Ishikawa (cell line): ENCODE results near the gene ALOX5.

Source experiments
- CEBPB ChIP-seq: IDR thresholded peaks from 2 replicates; pipeline ENCODE4 v1.6.1; 2012
- CREB1 ChIP-seq: IDR thresholded peaks from 2 replicates; pipeline ENCODE4 v1.6.1; 2012; ENCODE audit warnings: low read depth
- EGR1 ChIP-seq: IDR thresholded peaks from 2 replicates; pipeline ENCODE4 v1.6.1; 2012
- EP300 ChIP-seq: IDR thresholded peaks from 2 replicates; pipeline ENCODE4 v1.6.1; 2012; ENCODE audit warnings: borderline replicate concordance
- FOXM1 ChIP-seq: IDR thresholded peaks from 2 replicates; pipeline ENCODE4 v1.6.1; 2012; ENCODE audit warnings: low read depth, borderline replicate concordance
- NFIC ChIP-seq: IDR thresholded peaks from 2 replicates; pipeline ENCODE4 v1.6.1; 2012
- RAD21 ChIP-seq: IDR thresholded peaks from 2 replicates; pipeline ENCODE4 v1.6.1; 2012; ENCODE audit warnings: low read depth
- TAF1 ChIP-seq: IDR thresholded peaks from 2 replicates; pipeline ENCODE4 v1.6.1; 2012; ENCODE audit warnings: low read depth, mild to moderate bottlenecking
- TCF12 ChIP-seq: IDR thresholded peaks from 2 replicates; pipeline ENCODE4 v1.6.1; 2012; ENCODE audit warnings: low read depth
- TEAD4 ChIP-seq: IDR thresholded peaks from 2 replicates; pipeline ENCODE4 v1.6.1; 2012
- YY1 ChIP-seq: IDR thresholded peaks from 2 replicates; pipeline ENCODE4 v1.6.1; 2012; ENCODE audit warnings: low read depth
- ZBTB7A ChIP-seq: IDR thresholded peaks from 2 replicates; pipeline ENCODE4 v1.6.1; 2012; ENCODE audit warnings: low read depth
- TF ChIP-seq, protein P1 (sequence below): IDR thresholded peaks from 2 replicates; pipeline ENCODE4 v1.6.1; 2012
- TF ChIP-seq, protein P2 (sequence below): IDR thresholded peaks from 2 replicates; pipeline ENCODE4 v1.6.1; 2012
- TF ChIP-seq, protein P3 (sequence below): IDR thresholded peaks from 2 replicates; pipeline ENCODE4 v1.6.1; 2012; ENCODE audit warnings: low read depth, mild to moderate bottlenecking

The ALOX5 gene

DNA sequence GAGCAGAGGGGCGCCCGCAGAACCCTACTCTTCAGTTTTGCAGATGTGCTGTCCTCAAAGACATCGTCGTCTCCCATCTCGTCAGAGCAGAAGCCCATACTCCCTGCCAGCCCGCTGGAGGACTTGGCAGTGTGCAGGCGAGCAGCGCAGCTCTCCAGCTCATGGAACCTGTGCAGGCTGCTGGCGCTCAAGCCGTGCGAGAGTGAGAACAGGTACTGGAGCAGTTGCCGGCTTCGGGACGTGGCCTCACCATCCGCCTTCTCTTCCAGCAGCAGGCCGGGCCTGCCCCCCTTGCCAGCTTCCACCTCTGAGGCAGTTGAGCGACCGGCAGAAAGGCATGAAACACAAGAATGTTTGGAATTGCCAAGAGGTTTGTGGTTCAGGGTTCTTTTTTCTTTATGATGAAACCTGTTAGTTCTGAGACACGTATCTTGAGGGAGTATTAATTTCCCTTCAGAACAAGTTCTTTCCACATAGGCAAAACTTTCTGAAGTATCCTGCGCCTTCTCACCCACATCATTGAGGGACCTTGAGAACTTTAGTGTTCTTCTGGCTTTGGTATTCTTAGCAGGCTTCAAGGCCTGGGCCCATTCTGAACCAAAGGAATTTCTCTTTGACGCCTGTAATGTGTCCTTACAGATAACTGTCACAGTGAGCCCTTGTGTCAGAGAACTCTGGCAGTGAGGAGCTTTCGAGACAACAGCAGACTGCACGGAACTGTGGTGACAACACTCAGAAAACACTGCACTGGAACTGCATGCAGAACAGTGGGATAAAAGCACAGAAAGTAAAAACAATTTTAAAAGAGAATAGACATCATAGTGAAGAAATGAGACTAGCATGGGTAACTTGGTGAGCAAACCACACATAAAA is 89.5 kb downstream of the ALOX5 start:
- TF ChIP-seq RAD21 (no peak), TEAD4 (no peak), ZBTB7A (no peak), EP300 (no peak), NFIC (no peak), EGR1 (no peak), FOXM1 (no peak), TCF12 (no peak), YY1 (no peak), CEBPB (no peak), CREB1 (no peak), TAF1 (no peak)
- TF ChIP-seq, protein P1, sequence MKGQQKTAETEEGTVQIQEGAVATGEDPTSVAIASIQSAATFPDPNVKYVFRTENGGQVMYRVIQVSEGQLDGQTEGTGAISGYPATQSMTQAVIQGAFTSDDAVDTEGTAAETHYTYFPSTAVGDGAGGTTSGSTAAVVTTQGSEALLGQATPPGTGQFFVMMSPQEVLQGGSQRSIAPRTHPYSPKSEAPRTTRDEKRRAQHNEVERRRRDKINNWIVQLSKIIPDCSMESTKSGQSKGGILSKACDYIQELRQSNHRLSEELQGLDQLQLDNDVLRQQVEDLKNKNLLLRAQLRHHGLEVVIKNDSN = no peak
- TF ChIP-seq, protein P2, sequence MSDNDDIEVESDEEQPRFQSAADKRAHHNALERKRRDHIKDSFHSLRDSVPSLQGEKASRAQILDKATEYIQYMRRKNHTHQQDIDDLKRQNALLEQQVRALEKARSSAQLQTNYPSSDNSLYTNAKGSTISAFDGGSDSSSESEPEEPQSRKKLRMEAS = no peak

DNA sequence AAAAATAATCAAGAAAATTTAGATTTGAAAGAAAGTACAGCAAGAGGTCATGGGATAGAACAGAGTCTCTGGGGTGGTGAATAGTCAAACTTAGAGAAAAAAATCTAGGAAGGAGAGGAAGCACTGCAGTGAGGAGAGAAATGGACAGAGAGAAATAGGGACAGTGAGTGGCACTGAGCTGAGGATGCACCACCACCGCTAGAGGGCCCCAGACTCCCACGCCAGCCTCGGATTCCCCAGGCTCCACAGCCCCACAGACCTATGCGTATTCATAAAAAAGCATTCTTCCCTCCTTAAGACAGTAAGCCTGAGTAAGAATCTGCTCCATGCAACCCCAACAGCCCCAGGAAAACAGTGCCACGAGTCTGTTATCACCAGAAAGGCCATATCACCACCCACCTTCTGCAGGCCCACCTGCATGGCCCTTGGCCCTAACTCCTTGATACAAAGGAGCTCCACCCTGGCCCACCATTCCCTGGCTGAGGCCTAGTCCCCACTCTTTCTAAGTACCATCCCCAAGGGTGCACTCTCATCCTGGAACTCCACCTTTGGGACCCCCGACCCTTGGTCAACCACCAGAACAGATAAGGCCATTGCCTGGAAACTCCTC is 91.0 kb downstream of the ALOX5 start:
- TF ChIP-seq FOXM1 (no peak), RAD21 (peak; percentile 93)

DNA sequence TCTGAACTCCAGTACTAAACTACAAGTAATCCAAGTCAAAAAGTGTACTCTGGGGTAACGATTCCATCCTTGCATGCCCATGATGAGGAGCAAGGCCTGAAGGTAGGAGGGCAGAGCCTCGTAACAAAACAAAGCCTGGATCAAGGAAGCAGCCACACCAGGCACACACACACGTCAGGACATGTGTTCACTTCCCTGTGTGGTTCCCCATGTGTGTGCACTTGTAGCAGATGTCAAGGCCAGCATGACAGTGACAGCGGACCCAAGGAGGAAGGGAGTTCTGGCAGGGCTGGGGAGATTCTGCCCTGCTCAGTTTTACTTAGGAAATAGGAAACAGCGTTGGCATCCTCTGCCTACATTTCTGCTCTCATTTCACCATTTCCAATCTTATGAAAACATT is 92.8 kb downstream of the ALOX5 start:
- TF ChIP-seq EGR1 (no peak), ZBTB7A (no peak)

DNA sequence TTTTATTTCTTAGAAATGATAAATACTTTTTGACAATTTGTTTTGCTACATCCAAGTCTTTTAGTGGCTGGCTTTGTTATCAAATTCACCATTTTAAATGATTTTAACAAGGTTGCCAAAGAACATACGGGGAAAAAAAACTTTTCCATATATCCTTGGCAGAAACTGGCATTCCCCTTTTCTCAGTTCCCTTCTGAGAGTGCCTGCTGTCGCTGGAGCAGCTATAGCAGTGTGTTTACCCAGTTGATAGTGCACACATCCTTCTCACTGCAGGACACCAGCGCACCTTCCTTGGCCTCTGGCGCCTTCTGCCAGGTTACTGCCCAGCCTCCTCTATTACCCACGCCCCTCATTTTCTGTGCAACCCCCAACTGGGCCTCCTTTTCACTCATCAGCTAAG is 94.1 kb downstream of the ALOX5 start:
- TF ChIP-seq FOXM1 (no peak), CREB1 (no peak), YY1 (no peak), EGR1 (no peak), NFIC (no peak)
- TF ChIP-seq, protein P3, sequence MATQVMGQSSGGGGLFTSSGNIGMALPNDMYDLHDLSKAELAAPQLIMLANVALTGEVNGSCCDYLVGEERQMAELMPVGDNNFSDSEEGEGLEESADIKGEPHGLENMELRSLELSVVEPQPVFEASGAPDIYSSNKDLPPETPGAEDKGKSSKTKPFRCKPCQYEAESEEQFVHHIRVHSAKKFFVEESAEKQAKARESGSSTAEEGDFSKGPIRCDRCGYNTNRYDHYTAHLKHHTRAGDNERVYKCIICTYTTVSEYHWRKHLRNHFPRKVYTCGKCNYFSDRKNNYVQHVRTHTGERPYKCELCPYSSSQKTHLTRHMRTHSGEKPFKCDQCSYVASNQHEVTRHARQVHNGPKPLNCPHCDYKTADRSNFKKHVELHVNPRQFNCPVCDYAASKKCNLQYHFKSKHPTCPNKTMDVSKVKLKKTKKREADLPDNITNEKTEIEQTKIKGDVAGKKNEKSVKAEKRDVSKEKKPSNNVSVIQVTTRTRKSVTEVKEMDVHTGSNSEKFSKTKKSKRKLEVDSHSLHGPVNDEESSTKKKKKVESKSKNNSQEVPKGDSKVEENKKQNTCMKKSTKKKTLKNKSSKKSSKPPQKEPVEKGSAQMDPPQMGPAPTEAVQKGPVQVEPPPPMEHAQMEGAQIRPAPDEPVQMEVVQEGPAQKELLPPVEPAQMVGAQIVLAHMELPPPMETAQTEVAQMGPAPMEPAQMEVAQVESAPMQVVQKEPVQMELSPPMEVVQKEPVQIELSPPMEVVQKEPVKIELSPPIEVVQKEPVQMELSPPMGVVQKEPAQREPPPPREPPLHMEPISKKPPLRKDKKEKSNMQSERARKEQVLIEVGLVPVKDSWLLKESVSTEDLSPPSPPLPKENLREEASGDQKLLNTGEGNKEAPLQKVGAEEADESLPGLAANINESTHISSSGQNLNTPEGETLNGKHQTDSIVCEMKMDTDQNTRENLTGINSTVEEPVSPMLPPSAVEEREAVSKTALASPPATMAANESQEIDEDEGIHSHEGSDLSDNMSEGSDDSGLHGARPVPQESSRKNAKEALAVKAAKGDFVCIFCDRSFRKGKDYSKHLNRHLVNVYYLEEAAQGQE = no peak

DNA sequence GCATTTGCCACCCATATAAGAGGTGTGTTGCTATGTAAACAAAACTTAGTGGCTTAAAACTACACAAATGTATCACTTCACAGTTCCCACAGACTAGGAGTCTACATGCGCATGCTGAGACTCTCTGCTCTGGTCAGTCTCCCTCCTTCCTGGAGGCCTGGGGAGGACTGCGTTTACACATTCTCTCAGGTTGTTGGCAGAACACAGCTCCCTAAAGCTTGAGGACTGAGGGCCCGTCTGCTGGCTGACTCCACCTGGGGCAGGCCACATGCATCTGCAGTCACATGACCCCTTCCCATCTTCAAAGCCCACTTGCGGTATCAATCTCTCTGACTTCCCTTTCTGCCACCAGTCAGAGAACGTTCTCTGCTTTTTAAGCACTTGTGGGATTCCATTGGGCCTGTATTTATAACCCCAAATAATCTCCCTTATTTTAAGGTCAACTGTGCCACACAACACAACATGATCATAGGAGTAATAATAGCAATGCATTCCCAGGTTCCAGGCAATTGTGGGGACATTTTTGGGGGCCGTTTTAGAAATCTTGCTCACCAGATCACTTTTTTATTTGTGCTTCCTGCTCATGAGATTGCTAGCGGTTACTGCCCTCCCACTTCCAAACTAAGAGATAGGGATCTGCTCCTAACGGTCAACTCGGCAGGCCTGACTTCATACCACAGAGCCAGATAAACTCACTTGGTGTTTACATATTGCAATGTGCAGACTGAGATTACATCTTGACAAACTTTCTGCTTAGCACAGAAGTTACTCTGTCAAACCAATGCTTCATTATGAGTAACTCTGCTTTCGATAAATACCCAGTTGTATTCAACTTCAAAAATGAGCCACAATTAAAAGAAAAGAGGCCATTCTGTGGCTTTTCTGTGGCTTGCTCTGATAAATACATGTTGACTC is 96.3 kb downstream of the ALOX5 start:
- no peak for TF ChIP-seq TCF12
- TF ChIP-seq, protein P1 = no peak
- TF ChIP-seq, protein P2 = no peak
- no peak for TF ChIP-seq NFIC

DNA sequence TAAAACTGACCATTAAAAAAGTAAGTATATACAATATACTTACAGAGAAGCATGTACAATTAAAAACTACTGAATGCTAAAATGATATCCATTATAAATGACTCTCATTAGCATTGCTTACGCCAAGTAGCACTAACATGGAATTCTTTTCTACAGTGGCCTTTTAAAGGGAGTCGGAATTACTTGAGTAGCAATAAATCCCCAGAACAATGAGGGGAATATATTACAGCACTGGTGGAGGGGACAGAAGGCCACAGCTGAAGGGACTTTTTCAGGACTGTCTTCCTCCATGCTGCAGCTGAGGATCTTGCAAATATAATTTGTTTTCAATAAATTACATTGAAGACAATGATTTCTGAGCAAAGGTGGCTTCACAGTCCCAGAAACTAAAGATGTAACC is 97.0 kb downstream of the ALOX5 start:
- TF ChIP-seq CREB1 = no peak
- no peak for TF ChIP-seq ZBTB7A
- no peak for TF ChIP-seq TEAD4
- no peak for TF ChIP-seq YY1
- TF ChIP-seq, protein P3 = no peak
- TF ChIP-seq, protein P2 = no peak
- TF ChIP-seq NFIC = no peak
- no peak for TF ChIP-seq EP300
- TF ChIP-seq TCF12 = no peak
- TF ChIP-seq EGR1 = no peak
- TF ChIP-seq CEBPB = no peak
- no peak for TF ChIP-seq RAD21
- no peak for TF ChIP-seq TAF1
- TF ChIP-seq, protein P1 = no peak
- no peak for TF ChIP-seq FOXM1
